ENCODE results near the gene LGR5. TPM values are rescaled to one million over a fixed set of nuclear protein-coding genes. Genes with fewer than 3 reads are reported as not detected.

Gene LGR5
- total RNA-seq, 1 donor from 2014 or later, result 0.67 TPM

DNA sequence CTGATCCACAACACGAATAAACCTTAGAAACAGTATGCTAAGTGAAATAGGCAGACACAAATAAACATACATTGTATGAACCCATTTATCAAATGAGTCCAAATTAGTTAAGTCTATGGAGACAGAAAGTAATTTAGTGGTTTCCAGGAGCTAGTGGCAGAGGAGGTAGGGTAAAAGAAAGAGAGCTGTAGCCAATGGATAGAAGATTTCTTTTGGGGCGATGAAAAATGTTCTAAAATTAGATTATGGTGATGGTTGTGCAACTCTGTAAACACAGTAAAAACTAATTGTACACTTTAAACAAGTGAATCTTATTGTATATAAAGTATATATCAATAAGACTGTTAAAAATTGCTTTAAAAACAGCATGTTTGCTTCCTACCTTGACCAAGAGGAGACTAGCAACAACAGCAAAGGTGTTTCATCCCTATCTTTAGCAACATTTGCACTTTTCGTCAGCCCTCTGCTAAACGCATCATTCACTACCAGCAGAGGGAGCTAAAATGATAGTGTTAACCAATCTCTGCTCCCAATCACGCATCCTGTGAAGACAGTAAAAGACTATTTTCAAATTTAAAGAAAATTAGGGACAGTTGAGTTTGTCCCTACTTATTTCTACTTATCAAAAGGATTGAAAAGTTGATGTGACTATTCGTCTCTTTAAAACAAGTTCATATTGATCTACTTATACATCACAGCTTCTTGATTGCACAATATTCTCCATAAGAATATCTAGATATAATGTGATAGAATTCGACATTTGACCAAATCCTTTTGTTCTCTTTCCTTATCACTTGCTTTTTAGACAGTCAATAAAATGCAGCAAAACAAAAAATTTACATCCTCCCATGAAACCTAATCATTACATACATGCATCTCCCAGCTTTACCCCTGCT is 24.0 kb upstream of the LGR5 start:
- Mint-ChIP-seq H3K27me3 (peaks cover 36% of the 10 kb centered on the region), H3K9me3 (ENCODE audit: low read depth) (peaks cover 31% of the 10 kb centered on the region), H3K36me3 (ENCODE audit: insufficient read depth) (peaks cover 7% of the 10 kb centered on the region), H3K4me3 (ENCODE audit: low read depth) (no peak overlapping the region), H3K27ac (no peak overlapping the region), H3K4me1 (ENCODE audit: low read depth) (no peaks in the 10 kb centered on the region)
- DNase-seq (ENCODE audit: low spot score, unreplicated experiment), result no peak
- TF ChIP-seq, protein P1, sequence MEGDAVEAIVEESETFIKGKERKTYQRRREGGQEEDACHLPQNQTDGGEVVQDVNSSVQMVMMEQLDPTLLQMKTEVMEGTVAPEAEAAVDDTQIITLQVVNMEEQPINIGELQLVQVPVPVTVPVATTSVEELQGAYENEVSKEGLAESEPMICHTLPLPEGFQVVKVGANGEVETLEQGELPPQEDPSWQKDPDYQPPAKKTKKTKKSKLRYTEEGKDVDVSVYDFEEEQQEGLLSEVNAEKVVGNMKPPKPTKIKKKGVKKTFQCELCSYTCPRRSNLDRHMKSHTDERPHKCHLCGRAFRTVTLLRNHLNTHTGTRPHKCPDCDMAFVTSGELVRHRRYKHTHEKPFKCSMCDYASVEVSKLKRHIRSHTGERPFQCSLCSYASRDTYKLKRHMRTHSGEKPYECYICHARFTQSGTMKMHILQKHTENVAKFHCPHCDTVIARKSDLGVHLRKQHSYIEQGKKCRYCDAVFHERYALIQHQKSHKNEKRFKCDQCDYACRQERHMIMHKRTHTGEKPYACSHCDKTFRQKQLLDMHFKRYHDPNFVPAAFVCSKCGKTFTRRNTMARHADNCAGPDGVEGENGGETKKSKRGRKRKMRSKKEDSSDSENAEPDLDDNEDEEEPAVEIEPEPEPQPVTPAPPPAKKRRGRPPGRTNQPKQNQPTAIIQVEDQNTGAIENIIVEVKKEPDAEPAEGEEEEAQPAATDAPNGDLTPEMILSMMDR (IDR thresholded peaks at IDR 0.05; ENCODE audit: unreplicated experiment), result peak; percentile 83

DNA sequence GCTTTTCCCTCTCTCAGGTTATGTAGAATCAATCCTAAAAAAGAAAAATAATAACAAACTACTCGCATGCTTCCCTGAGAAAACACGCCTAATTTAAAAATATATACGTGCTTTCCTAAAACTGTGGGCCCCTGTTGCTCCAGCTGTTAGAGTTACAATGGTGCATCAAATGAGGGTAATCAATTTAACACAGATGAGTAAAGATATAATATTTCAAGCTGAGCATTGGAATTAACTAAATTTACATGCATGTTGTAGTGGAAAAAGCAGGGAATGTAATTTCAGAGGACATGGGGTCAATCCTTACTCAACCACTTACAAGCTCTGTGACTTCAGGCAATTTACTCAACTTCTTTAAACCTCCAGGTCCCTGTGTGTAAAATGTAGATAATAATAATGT is 22.4 kb upstream of the LGR5 start:
- Mint-ChIP-seq H3K27me3 (peaks cover 39% of the 10 kb centered on the region), H3K9me3 (ENCODE audit: low read depth) (peaks cover 18% of the 10 kb centered on the region), H3K4me1 (ENCODE audit: low read depth) (no peaks in the 10 kb centered on the region), H3K27ac (no peak overlapping the region), H3K4me3 (ENCODE audit: low read depth) (no peak overlapping the region), H3K36me3 (ENCODE audit: insufficient read depth) (peaks cover 2% of the 10 kb centered on the region)
- TF ChIP-seq, protein P1 (IDR thresholded peaks at IDR 0.05; ENCODE audit: unreplicated experiment), result no peak
- no peak for DNase-seq (ENCODE audit: low spot score, unreplicated experiment)

DNA sequence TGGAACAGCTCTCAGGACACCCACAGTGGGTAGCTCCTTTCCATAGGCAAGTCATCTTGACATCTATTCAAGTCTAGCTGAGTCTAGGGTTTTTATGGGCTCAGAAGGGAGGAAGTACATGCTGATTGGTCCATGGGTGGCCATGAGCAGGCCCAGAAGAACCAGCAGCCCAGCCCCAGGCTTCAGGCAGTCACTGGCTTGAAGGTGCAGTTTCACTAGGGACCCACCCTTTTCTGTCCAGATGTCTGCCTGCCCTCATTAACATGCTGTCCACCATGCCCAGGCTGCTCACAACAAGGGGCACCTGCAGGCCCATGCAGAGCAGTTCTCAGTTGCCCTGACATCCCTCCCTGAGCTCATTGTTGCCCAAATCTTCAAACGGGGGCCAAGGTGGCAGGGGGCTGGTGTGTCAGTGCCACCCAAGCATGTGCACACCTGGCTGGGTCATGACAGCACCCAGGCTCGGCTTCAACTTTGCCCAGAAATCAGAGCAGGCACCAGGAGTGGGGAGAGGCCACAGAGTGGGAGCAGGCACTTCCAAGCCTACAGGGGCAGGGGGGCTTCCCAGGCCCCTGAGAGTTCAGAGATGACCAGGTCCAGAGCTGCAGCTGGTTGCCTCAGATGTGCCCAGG is 18.7 kb upstream of the LGR5 start:
- Mint-ChIP-seq H3K4me3 (ENCODE audit: low read depth) (no peak overlapping the region), H3K9me3 (ENCODE audit: low read depth) (no peaks in the 10 kb centered on the region), H3K36me3 (ENCODE audit: insufficient read depth) (no peaks in the 10 kb centered on the region), H3K27ac (no peak overlapping the region), H3K4me1 (ENCODE audit: low read depth) (no peaks in the 10 kb centered on the region), H3K27me3 (peaks cover 75% of the 10 kb centered on the region)
- TF ChIP-seq, protein P1 (IDR thresholded peaks at IDR 0.05; ENCODE audit: unreplicated experiment), result no peak
- DNase-seq (ENCODE audit: low spot score, unreplicated experiment), result no peak

DNA sequence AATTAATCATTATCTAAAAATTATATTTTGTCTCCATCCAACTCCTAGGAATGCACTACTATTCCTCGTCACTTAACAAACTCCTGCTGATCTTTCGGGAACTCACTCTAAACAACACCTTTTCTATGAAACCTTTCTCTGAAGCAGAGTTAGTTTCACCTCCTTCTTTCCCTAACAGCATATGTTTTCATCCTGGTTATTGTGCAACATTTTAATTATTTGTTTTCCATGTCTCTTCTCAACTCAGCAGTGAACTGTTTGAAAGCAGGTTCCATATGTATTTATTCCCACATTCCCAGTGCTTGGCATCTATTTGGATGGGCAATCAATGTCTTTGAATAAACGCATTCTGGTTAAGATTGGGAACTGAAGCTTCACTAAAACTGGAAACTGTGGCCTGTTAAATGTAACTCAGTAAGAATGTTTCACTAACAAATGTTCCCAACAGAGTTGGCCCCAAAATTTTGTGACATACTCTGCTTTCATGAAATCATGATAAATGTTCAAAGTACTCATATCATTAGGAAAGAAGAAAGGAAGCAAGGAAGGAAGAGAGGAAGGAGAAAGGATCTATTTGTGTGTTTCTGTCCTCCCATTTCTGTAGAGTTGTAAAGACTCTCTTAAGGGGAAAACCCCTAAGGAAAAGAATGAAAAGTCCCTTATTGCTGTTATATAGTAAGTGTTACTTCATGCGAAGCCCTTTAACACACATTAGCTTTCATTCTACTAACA is 13.9 kb upstream of the LGR5 start:
- no peaks in the 10 kb centered on the region for H3K36me3 Mint-ChIP-seq (ENCODE audit: insufficient read depth)
- H3K27me3 Mint-ChIP-seq, result peaks cover 79% of the 10 kb centered on the region
- H3K4me3 Mint-ChIP-seq (ENCODE audit: low read depth), result no peak overlapping the region
- no peak for DNase-seq (ENCODE audit: low spot score, unreplicated experiment)
- H3K4me1 Mint-ChIP-seq (ENCODE audit: low read depth), result peaks cover 7% of the 10 kb centered on the region
- no peaks in the 10 kb centered on the region for H3K9me3 Mint-ChIP-seq (ENCODE audit: low read depth)
- TF ChIP-seq, protein P1 (IDR thresholded peaks at IDR 0.05; ENCODE audit: unreplicated experiment), result no peak
- no peak overlapping the region for H3K27ac Mint-ChIP-seq

Measured in progenitor cell of endocrine pancreas (in vitro differentiated cells).